WTC11 (cell line): Measurements from ENCODE around the gene LRRC1.

Experiments used
- CTCF ChIP-seq: fragments of 200-600 bp; IDR thresholded peaks from 2 replicates; pipeline ENCODE4 v1.8.0; 2022; ENCODE audit warnings: antibody characterized with exemption
- E2F4 ChIP-seq: sonication (generic); formaldehyde crosslinking; IDR thresholded peaks from 2 replicates; pipeline ENCODE4 v1.8.1; 2022; ENCODE audit warnings: low read depth, mild to moderate bottlenecking, moderate library complexity, missing genetic modification reagents, borderline replicate concordance
- JUN ChIP-seq: sonication (generic); formaldehyde crosslinking; IDR thresholded peaks from 2 replicates; pipeline ENCODE4 v1.8.0; 2023; ENCODE audit warnings: mild to moderate bottlenecking, missing genetic modification reagents
- KAT7 ChIP-seq: sonication (generic); formaldehyde crosslinking; IDR thresholded peaks from 2 replicates; pipeline ENCODE4 v1.8.1; 2023; ENCODE audit warnings: missing genetic modification reagents, mild to moderate bottlenecking, borderline replicate concordance
- ZNF532 ChIP-seq: fragments of 250-450 bp; sonication (Bioruptor Pico); IDR thresholded peaks from 2 replicates; pipeline ENCODE4 v1.9.0; 2021; ENCODE audit warnings: mild to moderate bottlenecking, borderline replicate concordance
- TF ChIP-seq, protein P1 (sequence below): sonication (generic); formaldehyde crosslinking; IDR thresholded peaks from 2 replicates; pipeline ENCODE4 v1.8.1; 2023; ENCODE audit warnings: mild to moderate bottlenecking, missing genetic modification reagents, moderate library complexity

DNA sequence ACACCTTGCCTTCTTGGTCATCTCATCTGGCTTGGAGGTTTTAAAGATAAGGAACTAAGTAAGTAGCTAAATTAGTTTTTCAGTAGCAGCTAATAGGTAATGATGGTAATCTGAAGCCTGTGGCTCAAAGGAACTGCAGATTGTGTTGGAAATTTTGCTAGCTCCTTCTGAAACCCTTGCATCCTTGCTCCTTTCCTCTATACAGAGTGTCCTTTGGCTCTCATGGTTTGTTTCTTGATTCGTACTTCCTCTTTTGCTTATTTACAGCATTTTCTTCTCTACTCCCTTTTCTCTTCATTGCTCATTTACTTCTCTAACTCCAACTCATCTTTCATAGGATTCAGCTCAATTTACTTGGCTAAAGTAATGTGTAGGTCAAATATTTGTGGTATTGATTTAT lies 19.0 kb downstream of the LRRC1 start:
- TF ChIP-seq, protein P1, sequence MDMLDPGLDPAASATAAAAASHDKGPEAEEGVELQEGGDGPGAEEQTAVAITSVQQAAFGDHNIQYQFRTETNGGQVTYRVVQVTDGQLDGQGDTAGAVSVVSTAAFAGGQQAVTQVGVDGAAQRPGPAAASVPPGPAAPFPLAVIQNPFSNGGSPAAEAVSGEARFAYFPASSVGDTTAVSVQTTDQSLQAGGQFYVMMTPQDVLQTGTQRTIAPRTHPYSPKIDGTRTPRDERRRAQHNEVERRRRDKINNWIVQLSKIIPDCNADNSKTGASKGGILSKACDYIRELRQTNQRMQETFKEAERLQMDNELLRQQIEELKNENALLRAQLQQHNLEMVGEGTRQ = no peak
- no peak for TF ChIP-seq ZNF532
- TF ChIP-seq E2F4 (CRISPR knock-in tag) = no peak
- no peak for TF ChIP-seq JUN (CRISPR knock-in tag)
- no peak for TF ChIP-seq CTCF
- no peak for TF ChIP-seq KAT7
